IPS-NIHi7 (cell line): ENCODE data around the gene CFAP92.

Experiments
- DNase-seq: peaks from one replicate; pipeline ENCODE4 v3.0.0; 2012; ENCODE audit warnings: mixed read lengths; ENCODE audit errors: extremely low spot score

The CFAP92 gene, protein sequence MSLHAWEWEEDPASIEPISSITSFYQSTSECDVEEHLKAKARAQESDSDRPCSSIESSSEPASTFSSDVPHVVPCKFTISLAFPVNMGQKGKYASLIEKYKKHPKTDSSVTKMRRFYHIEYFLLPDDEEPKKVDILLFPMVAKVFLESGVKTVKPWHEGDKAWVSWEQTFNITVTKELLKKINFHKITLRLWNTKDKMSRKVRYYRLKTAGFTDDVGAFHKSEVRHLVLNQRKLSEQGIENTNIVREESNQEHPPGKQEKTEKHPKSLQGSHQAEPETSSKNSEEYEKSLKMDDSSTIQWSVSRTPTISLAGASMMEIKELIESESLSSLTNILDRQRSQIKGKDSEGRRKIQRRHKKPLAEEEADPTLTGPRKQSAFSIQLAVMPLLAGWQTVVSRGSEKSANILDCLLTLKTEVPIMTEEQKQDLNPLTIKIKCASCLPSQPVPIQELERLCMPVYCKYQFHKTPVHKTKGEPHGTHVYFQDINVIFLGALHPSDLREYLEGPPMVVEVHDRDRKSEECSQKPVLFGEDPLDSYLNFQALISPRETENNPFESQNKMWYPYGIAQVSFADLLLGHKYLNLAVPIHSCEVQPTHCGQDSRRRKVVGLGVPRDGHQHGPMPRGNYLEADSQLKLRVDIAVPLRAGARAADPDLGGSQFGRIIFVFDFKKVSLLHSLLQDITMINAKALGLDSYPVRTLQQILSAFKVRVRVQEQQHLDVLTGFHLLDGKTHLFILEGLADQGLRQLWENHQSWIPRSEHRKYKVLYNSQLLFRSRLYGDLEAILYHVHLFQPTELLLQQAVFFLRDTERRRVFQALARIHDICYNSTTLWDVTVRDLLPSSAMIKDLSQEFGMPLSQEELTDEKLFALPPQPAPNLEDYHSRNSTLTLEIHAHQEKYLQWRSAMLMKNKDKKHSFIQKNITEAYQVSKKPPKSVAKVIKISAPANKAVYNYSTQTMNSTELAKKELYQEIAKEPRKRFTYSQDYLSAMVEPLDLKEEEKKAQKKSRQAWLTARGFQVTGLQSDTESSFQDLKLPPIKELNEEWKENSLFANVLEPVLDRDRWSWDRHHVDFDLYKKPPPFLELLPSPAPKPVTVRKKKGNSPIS

DNA sequence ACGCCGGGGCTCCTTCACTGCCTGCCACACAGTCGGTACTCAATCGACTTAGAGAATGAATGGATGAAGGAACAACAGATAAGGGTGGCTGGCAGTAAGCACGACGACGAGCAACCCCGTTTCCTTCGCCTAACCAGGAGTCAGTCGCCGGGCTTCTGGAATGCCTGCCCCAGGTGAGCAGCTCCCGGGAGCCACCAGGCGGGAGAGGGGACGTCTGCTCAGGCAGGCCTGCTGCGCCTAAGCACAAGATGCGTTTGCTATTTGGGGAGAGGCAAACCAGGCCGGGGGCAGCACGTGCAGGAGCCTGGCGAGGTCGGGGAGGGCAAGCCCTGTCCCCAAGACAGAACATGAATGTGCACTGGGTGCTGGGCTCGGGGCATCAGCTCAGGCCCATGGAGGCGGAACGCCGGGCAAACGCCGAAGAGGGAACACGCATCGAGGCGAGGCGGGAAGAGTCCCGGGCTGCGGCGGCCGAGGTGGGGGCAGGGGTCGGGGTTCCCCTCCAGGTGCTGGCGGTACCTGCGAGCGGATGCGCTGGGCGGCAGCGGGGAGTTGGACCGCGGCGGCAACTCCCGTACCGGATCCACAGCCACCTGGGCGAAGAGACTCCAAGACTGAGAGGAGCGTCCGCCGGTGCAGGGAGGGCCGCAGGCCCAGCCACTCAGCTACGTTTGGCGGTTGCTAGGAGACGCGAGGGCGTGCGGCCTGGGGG is at the start of gene CFAP92:
Gene CFAP92 (minus strand): TSS at position 616 of the 712 bp plus-strand sequence. CDS start 772 bp downstream, outside the sequence.
- DNase-seq, result peak; percentile 98

DNA sequence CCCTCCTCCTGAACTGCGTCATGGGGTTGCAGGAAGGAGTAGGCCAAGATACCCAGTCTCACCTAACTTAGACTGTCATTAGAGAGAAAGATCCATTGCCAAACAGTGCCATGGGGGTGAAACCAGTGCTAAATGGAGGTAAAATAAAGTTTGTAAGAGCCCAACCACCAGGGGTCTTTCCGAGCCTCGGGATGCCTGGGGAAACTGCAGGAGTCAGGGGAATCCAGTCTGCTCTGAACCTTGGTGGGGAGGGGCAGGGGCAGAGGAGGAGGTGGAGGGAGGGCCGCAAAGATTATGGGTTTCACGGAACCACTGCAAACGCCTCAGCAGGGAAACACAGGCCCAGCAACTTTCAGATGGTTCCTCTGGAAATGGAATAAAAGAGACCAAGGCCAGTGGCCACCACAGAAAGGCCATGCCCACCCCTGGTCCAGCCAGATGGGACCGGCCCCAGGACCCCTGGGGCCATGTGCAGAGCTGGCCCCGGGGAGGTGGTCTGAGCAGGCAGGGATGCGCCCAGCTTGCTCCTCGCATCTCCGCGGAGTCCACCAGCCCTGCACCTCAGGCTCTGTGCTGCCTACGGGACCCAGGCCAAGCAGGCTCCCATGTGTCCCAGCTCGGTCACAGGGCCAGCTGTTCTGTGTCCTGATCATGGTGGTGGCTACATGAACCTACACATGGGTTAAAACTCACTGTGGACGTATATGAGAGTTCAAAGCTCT is 46.9 kb upstream of the CFAP92 start:
- DNase-seq, result no peak

DNA sequence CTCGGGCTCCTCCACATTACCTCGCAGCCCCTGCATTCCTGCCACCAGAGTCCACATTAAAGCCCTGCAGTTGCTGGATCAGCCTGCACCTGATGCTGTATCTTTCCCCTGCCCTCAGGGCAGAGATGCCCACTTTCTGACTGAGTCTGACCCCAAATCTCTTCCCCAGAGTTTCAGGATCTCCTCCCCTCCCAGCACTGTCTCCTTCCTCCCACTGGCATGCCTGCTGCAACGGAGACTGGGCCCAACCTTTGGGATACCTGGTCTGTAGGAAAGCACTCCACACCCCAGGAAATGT is 46.1 kb upstream of the CFAP92 start:
- no peak for DNase-seq

DNA sequence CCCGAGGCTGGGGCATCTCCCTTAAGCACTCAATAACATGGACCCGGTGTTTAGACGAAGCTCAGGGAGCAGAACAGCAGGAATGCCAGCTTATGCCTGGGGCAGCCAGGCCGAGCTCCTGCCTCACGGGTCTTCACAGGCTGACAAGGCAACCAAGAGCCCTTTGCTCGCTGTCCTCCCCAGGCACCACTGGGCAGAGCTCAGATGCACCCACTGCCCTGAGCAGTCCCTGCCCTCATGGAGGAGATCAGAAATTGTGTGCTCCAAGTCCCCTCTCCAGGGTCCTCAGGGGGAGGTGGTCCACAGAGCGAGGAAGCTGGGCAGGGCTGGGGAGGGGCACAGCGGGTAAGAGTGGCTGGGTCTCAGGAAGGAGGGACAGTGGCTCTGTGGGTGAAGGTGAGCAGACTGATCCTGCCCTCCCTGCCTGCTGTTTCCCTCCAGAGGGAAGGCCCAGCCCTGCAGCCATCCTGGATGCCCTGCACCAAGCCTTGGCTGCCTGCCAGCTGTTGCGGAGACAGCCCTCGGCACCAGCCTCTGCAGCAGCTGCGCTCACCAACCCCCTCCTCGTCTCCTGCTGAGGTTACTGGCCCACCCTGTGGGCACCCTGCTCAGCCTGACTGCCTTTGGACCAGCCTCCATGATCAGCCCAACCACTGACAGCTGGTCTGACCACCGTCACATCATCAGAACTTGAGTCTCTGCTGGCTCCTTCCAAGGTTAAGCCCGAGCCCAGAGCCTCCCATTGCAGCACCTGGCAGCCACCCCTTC is 45.6 kb upstream of the CFAP92 start:
- no peak for DNase-seq

DNA sequence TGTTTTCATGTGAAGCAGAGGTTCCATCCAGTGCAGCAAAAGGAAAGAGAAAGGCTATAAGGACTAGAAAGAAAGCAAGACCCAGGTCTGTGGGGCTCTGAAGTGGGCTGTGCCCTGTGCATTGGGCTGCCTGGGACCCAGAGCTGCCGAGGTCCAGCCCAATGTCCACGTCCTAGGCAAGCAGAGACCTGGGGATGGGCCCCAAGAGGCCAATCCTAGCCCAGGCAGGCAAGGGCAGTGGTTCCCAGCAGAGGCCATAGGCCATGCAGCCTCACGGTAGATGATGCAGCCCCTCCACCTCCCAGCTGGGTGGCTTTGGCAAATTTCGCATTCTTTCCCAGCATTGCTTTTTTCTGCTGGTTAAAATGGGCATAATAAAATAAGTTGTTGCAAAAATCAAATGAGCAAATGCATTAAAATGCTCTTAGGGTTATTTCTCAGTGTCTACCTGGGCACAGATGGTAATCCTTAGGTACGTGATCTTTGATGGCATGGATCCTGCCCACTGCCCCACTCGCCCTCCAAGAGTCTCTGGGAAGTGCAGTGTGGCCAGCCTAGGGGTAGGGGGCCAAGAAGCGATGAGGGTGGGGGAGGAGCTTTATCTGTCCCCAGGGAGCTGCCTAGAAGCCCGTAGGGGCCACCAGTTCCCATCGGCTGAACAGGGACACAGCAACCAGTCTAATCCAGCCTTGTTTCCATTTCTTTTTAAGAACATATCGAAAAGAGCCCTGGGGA is 44.4 kb upstream of the CFAP92 start:
- DNase-seq, result no peak

DNA sequence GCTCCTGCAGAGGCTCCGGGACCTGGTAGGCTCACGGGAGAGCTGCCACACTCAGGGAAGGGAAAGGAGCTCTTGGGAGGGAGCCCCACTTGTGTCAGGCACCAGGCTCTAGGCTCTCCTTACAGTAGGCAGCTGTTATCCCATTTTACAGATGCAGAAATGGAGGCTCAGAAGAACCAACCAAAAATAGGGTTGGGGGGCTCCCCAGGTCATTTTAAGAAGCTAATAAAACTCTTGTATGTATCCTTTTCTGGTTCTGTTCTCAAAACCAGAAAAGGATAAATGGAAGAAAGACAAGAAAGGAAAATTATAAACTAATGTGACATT is 43.2 kb upstream of the CFAP92 start:
- no peak for DNase-seq

DNA sequence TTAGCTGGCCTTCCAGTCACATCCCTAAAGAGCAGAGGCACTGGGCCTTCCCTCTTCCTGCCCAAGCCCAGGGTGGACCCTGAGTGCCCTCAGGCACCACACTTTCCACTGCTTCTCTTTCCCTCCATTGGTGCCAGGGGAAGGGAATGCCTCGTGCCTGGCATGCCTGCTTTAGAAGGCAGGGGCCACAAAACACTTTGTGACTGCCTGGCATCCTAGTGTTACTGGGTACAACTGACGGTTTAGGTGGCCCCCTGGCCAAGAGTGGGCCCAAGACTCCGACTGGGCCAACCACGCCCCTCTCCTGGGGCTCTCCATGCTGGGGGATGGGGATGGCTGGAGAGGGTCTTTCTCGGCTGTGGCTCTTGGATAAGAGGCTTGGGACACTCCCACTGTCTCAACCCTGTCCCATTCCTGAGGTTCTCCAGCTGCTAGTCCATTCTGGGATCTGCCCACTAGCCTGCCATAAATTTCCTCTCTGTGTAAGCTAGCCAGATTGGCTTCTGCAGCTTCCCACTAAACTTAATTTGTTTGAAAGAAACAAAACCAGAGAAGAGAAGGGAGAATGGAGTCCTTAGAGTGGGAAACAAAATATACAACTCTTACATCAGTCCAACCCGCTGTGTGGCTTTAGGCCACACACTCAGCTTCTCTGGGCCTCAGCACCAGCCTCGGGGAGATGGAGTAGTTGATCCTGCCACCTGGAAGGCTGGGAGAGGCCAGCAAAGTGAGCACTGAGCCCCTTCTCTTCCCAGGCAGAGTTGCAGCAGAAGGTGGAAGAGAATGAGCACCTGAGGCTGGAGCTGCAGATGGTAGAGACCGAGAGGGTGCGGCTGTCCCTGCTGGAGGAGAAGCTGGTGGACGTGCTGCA is 42.6 kb upstream of the CFAP92 start:
- no peak for DNase-seq

DNA sequence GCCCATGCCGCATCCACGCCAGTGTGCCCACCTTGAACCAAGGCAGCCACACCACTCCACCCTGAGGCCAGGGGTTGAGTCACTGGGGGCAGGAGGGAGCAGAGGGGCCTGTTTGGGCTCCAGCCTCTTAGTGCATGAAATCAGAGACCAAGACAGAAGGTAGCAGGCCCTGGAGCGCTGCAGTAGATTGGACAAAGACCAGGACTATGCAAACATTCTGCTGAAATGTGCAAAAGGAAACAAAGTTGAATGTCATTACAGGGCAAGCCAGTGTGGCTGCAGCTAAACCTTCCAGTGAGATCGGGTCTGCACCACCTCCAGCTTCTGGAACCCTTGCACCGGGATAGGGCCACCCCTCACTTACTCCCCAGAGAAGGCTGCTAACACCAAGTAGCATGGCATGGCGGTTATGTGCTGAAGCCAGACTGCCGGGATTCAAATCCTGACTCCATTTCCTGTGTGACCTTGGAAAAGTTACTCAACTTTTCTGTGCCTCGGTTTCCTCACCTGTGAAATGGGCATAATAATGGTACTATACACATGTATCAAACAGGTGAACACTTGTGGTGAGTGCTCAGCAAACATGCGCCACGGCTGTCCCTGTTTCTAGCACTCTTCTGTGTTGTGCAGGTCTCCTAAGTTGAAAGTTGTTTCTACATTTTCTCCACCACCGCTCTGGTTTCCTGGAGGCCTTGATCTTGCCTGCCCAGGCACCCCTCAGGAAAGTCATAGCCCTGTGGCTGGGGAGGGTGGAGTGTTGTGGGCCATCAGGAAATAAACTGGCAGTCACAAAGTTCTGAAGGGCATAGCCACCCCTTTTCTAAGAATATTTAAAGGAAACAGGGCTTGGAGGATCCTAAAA is 41.7 kb upstream of the CFAP92 start:
- DNase-seq, result no peak

DNA sequence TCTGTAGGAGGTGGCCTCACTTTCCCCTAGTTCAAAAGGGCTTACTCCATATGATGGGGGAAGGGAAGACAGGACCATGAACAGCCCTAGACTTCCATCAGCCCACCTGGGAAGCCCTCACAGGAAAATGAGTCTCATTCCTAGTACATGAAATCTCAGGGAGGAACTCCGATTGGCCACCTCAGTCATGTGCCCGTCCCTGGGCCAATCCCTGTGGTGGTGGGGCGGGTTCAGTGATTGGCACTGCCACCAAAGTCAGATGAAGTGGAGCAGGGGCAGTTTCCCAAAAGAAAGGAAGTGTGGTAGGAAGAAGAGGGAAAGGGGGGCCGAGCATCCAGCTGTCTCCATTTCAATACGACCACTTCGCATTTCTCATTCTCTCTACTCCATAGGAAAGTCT is 40.8 kb upstream of the CFAP92 start:
- no peak for DNase-seq

DNA sequence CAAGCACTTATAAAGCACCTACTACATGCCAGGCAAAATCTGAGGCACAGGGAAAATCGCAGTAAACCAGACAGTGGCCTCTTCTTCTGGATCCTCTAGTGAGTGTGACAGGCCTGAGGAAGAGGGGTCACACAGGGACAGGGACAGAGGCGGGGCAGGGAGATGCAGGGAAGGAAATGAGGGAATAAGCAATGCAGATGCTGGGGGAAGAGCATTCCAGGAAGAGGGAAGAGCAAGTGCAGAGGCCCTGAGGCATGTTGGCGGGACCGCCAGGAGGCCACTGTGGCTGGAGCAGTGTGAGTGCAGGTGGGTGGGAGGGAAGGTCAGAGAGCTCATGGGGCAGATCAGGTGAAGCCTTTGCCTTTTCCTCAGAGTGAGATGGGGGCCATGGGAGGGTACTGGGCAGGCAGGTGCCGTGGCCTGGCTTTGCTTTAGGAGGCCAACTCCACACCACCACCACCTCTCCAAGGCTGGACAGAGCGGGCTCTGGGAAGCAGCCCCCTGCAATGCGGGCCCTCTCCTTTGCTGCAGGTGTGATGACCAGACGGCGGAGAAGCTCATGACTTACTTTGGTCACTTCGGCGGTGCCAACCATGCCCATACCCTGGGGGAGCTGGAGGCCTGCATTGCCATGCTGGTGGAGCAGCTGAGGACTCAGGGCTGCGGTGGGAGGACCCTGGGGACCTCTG is 39.9 kb upstream of the CFAP92 start:
- DNase-seq, result no peak

DNA sequence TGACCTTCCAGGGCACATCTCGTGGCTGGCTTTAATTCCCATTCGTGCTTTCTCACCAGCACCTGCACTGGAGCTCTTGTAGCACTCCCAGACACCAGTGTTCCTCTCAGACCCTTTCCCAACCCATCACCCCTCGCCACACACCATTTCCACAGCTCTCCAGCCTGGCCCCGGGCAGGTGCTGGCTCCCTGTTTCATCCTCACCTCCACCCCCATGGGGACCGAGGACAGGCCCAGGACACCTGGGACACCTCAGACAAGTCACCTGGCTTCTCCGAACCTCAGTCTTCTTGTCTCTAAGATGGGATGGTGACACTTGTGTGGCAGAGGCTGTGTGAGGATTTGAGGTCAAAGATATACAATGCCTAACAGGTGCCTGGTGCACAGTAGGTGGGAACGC is 39.3 kb upstream of the CFAP92 start:
- no peak for DNase-seq

DNA sequence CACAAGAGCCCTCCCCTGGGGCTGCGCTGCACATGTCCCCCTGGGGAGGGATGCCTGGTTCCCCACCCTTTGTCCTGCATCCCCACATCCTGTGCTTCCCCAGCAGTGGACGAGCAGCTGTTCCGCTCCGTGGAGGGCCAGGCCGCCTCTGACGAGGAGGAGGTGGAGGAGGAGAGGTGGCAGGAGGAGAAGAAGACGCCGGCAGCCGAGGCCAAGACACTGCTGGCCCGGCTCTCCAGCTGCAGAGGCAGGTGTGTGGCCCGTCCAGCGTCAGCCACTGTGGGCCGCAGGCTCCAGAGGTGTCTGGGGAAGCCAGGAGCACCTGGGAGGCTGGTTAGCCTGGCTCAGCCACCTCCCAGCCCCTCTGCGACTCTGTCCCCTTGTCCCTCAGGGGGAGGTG is 38.8 kb upstream of the CFAP92 start:
- no peak for DNase-seq

DNA sequence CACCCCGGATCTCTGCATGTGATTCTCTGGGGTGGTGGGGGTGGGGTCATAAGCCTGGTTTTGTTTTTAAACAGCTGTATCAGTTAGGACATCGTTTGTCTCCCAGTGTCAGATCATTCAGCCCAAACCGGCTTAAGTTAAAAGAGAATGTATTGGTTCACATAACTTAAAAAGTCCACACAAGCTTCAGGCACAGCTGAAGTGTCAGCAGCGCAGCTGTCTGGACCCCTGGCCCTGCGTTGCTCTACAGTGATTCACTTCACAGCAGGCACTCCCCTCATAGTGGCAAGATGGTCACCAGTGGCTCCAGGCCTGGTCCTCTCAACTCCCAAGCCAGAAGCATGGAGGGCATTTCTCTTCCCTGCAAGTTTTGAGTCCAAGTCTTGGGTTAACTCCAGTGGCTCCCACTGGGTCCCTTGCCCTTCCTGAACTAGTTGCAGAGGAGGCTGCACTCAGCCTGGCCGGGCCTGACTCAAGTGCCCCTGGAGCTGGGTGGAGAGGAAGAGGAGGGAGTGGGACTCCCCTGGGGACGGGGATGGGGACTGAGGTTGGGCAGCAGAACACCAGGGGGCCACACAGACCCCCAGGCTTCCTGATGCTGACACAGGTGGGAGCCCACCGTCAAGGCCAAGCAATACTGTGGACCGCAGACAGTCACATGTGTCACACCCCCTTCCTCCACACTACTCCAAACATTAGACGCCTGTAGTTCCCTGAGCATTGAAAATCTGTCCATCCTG is 37.8 kb upstream of the CFAP92 start:
- DNase-seq, result no peak

DNA sequence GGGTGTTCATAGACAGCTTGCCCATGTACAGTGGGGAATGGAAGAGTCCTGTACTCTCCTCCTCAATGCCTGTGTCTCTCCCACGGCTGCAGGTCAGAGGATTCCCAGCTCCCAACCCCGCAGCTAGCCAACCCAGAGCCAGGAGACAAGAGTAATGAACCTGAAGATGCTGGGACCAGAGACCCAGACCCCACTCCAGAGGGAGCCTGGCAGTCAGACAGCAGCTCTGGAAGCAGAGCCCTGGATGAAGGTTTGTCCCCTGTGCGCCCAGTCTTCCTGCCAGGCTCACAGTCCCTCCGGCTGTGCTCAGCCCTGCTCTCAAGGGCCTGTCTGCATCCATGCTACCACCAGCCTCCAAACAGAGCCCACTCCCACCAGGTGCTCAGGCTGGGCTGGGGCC is 36.7 kb upstream of the CFAP92 start:
- no peak for DNase-seq

DNA sequence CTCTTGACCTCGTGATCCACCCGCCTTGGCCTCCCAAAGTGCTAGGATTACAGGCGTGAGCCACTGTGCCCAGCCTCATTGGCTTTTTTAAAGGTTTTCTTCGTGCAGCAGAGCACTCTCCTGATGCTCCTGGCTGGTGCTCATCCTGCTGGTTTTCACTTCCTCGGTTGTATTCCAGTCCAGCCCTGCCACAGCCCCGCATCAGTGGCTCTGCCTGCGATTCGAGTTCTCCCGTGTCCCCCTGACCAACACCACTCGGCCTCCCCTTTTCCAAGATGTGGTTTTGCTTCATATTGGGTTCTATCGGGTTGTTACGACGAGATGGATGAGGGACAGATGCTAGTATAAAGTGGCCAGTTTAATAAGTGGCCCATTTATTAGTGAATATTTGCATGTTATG is 35.0 kb upstream of the CFAP92 start:
- DNase-seq, result no peak

DNA sequence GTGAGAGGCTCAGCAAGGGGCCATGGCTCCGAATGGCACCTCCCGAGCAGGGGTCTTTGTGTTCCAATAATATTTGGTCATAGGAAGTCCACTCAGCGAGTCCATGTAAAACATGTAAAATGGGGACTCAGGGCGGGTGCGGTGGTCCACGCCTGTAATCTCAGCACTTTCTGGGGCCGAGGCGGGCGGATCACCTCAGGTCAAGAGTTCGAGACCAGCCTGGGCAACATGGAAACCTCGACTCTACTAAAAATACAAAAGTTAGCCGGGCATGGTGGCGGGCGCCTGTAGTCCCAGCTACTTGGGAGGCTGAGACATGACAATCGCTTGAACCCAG is 33.6 kb upstream of the CFAP92 start:
- no peak for DNase-seq
